Measurements from ENCODE around the gene SLU7.

SLU7 gene

DNA sequence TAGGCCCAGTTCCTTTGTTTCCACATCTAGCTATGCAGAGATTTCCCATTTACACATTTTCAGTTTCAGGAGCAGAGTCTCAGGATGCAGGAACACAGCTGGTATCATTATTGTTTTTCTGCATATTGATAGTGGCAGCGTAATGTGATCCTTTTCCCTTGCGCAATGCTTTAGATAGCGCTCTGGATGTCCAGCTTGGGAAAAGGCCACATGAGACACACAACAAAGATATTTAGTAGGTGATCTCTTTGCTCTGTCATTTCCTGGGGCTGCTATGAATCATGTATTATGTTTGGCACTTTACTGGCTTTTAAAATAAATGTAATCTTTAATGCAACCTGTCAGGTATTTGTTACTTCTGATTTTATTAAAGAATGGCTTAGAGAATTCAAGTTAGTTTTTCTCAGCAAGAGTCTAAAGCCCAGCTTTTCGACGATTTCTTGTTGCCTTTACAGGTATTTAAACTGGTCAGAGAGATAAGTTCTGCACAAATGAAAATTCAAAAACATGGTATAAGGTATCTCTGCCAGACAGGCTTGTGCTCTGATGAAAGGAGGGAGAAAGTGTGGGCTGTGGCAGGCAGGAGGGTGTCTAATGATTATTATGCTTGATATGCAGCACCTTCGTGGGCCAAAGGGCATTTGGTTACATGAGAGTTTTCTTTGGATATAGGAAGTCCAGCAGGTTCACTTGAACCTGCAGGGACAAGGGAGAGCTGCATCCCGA, 45.0 kb upstream of the SLU7 start:
- TF ChIP-seq, protein P1, sequence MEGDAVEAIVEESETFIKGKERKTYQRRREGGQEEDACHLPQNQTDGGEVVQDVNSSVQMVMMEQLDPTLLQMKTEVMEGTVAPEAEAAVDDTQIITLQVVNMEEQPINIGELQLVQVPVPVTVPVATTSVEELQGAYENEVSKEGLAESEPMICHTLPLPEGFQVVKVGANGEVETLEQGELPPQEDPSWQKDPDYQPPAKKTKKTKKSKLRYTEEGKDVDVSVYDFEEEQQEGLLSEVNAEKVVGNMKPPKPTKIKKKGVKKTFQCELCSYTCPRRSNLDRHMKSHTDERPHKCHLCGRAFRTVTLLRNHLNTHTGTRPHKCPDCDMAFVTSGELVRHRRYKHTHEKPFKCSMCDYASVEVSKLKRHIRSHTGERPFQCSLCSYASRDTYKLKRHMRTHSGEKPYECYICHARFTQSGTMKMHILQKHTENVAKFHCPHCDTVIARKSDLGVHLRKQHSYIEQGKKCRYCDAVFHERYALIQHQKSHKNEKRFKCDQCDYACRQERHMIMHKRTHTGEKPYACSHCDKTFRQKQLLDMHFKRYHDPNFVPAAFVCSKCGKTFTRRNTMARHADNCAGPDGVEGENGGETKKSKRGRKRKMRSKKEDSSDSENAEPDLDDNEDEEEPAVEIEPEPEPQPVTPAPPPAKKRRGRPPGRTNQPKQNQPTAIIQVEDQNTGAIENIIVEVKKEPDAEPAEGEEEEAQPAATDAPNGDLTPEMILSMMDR (conservative IDR thresholded peaks at IDR 0.05; ENCODE audit: low read length), result no peak
- no peak overlapping the region for H3K4me3 ChIP-seq (ENCODE audit: low read length)
- peak; percentile 67 for DNase-seq (ENCODE audit: low read depth)

DNA sequence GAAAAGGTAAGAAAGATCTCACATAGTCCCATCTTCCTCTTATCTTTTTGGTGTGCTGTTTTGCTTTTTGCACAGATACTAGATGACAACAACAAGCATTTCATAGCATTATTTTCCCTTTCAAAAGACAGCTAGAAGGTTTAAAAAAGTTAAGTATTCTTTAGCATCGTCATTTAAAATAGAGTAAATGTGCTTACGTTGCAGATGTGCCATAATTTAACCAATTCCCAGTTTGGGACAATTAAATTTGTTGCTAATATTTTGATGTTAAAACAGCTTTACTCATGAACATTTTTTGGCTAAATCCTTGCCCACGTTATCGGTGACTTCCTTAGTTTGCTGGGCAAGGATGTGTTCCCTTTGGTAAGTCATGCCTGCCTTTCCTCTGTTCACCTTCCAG, 44.3 kb upstream of the SLU7 start:
- DNase-seq (ENCODE audit: low read depth), result no peak
- H3K4me3 ChIP-seq (ENCODE audit: low read length), result no peak overlapping the region
- TF ChIP-seq, protein P1 (conservative IDR thresholded peaks at IDR 0.05; ENCODE audit: low read length), result no peak

DNA sequence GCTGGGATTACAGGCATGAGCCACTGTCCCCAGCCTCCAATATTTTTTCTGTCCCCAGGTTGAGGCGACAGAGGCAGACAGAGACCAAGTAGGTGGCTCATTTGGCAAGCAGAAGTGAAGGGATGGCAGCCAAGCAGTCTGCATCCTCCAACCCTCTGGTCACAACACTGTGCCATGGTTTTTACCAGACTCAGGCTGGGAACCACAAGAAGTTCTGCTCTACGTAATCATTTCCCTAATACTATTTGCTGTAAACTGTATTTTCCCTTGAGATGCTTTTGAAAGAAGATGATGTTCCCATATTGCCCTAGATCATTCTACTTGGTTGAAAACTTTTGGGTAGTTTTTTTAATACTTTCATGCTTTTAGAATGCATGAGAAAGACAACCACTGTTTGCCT, 43.3 kb upstream of the SLU7 start:
- TF ChIP-seq, protein P1 (conservative IDR thresholded peaks at IDR 0.05; ENCODE audit: low read length), result no peak
- DNase-seq (ENCODE audit: low read depth), result no peak
- no peak overlapping the region for H3K4me3 ChIP-seq (ENCODE audit: low read length)

DNA sequence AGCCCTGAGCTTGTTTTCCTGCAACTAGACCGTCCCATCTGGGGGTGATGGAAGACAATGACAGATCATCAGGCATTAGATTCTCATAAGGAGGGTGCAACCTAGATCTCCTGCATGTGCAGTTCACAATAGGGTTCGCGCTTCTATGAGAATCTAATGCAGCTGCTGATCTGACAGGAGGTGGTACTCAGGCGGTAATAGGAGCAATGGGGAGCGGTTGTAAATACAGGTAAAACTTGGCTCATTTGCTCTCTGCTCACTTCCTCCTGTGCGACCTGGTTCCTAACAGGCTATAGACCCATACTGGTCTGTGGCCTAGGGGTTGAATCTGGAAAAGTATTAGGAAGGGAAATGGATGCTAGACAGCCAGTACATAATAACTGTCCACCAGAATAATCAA, 42.5 kb upstream of the SLU7 start:
- no peak overlapping the region for H3K4me3 ChIP-seq (ENCODE audit: low read length)
- TF ChIP-seq, protein P1 (conservative IDR thresholded peaks at IDR 0.05; ENCODE audit: low read length), result no peak
- no peak for DNase-seq (ENCODE audit: low read depth)

DNA sequence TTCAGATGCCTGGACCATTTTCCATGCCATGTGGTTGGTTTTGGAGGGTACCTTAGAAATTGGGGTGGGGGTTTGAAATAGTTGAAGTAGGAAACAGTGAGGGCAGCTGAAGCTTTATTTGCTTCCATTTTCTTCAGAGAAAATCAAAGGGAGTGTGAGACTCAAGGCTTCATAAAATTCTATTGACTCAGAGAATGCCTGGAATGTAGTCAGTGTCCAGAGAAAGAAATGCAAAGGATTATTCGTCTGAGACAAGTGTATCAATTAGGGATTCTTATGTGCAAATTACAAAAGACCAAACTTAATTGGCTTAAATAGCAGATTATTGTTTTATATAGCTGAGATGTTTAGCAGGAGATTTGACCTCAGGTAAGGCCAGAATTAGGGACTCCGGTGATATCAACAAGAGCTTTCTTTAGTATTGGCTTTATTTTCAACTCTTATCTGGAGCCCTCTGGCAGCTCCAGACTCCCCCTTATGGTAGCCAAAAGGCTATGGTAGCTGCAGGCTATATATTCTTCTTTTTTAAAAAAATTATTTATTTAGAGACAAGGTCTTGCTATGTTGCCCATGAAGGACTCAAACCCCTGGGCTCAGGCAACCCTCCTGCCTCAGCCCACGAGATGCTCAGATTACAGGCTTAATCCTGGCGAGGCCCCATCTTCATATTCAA, 41.6 kb upstream of the SLU7 start:
- H3K4me3 ChIP-seq (ENCODE audit: low read length), result no peak overlapping the region
- peak; percentile 32 for DNase-seq (ENCODE audit: low read depth)
- TF ChIP-seq, protein P1 (conservative IDR thresholded peaks at IDR 0.05; ENCODE audit: low read length), result no peak; the same call in 1 of the 2 replicates

DNA sequence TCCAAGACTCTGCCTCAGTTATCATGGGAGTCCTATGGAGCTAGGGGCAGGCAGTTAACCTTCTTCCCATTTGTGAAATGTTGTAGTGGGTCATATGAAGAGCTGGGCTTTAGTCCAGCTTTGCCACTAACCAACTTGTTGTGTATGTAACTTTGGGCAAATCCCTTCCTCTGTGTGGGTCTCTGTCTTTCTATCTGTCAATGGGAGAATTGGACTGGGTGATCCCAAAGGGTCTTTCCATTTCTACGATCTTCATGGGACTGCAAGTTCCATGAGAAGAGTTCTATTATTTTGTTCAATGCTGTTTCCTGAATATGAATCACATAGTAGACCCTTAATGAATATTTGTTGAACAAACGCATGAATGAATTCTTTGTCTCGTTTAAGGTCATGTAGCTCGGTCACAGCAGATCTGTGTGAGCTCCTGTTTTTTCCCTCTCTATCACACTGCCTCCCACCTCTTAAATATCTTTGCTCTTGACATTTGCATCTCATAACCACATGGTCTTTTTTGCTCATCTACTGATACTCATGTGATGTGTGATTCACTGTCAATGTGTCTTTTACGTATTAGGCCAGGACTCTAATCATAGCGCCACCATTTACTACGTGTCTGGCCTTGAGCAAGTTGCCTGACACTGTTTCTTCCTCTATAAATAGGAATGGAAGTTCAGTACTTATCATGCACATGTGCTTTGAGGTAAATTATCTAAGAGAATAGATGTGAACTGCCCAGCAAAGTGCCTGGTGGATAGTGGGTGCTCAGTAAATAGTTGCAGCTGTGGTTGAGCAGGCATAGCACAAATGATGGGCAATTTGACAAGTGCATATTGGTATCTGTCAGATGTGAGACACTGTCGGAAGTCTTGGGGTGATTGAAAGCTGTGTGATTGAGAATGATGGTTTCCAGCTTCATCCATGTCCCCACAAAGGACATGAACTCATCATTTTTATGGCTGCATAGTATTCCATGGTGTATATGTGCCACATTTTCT, 40.2 kb upstream of the SLU7 start:
- TF ChIP-seq, protein P1 (conservative IDR thresholded peaks at IDR 0.05; ENCODE audit: low read length), result no peak
- no peak for DNase-seq (ENCODE audit: low read depth)
- no peak overlapping the region for H3K4me3 ChIP-seq (ENCODE audit: low read length)

Data from AG10803 (cell line).